Liver (tissue), 9 donors: ENCODE data around the gene SLC44A3. TPM values are rescaled to one million over a fixed set of nuclear protein-coding genes. Genes with fewer than 3 reads are reported as not detected.

Experiments
- DNase-seq: peaks from one replicate; pipeline ENCODE4 v3.0.0-alpha.2; 2017; ENCODE audit warnings: low spot score
- H3K27ac ChIP-seq, 2 donors: one replicate each; pipeline ENCODE4 v1.7.0; 2013; ENCODE audit warnings: inconsistent platforms in 2 of 2, low read length in 2 of 2, control low read depth in 1 of 2, low read depth in 1 of 2, mild to moderate bottlenecking in 1 of 2
- H3K27me3 ChIP-seq, 4 donors: one replicate each; pipeline versions ENCODE4 v1.6.1 to v1.7.0; 2013; ENCODE audit warnings: low read length in 3 of 4, inconsistent platforms in 1 of 4, mild to moderate bottlenecking in 1 of 4, moderate library complexity in 1 of 4; ENCODE audit not compliant: control insufficient read depth in 4 of 4, insufficient read depth in 4 of 4
- H3K36me3 ChIP-seq, 4 donors: one replicate each; pipeline versions ENCODE4 v1.6.1 to v1.7.0; 2013; ENCODE audit warnings: low read length in 3 of 4, mild to moderate bottlenecking in 3 of 4, low read depth in 1 of 4, moderate library complexity in 1 of 4; ENCODE audit not compliant: control insufficient read depth in 4 of 4, insufficient read depth in 3 of 4
- H3K4me1 ChIP-seq, 4 donors: one replicate each; pipeline versions ENCODE4 v1.6.1 to v1.7.0; 2013; ENCODE audit warnings: low read length in 3 of 4, mild to moderate bottlenecking in 3 of 4, moderate library complexity in 1 of 4; ENCODE audit not compliant: control insufficient read depth in 4 of 4, insufficient read depth in 4 of 4
- H3K4me3 ChIP-seq, 3 donors: one replicate each; pipeline versions ENCODE4 v1.6.1 to v1.7.0; 2013; ENCODE audit warnings: low read length in 3 of 3, control low read depth in 1 of 3, low read depth in 1 of 3, mild to moderate bottlenecking in 1 of 3
- H3K9ac ChIP-seq, 2 donors: one replicate each; pipeline ENCODE4 v1.7.0; 2013; ENCODE audit warnings: low read length in 2 of 2, mild to moderate bottlenecking in 2 of 2, moderate library complexity in 2 of 2, control low read depth in 1 of 2, low read depth in 1 of 2
- H3K9me3 ChIP-seq, 4 donors: one replicate each; pipeline versions ENCODE4 v1.6.1 to v1.7.0; 2013; ENCODE audit warnings: low read length in 3 of 4; ENCODE audit not compliant: control insufficient read depth in 4 of 4
- CTCF ChIP-seq: fragments of 150-350 bp; IDR thresholded peaks from 2 replicates; pipeline ENCODE4 v1.5.1; 2017; ENCODE audit warnings: improper control_type of control experiment, low read depth, low read length; ENCODE audit not compliant: missing input control
- EGR1 ChIP-seq, 2 donors: IDR thresholded peaks; 2 replicates each; pipeline ENCODE4 v1.6.1; 2016 to 2018; ENCODE audit warnings: antibody characterized with exemption in 2 of 2, low read depth in 2 of 2
- FOXA1 ChIP-seq: IDR thresholded peaks from 2 replicates; pipeline ENCODE4 v1.6.1; 2016; ENCODE audit warnings: antibody characterized with exemption
- FOXA2 ChIP-seq: IDR thresholded peaks from 2 replicates; pipeline ENCODE4 v1.6.1; 2016; ENCODE audit warnings: antibody characterized with exemption
- GABPA ChIP-seq, 2 donors: IDR thresholded peaks in 1 of 2; conservative IDR thresholded peaks in 1 of 2; 2 replicates each; pipeline ENCODE4 v1.6.1; 2016; ENCODE audit warnings: antibody characterized with exemption in 2 of 2, mild to moderate bottlenecking in 1 of 2, moderate library complexity in 1 of 2
- HNF4A ChIP-seq, 2 donors: conservative IDR thresholded peaks; 2 replicates each; pipeline ENCODE4 v1.6.1; 2016; ENCODE audit warnings: antibody characterized with exemption in 2 of 2, mild to moderate bottlenecking in 2 of 2
- HNF4G ChIP-seq: IDR thresholded peaks from 2 replicates; pipeline ENCODE4 v1.6.1; 2016; ENCODE audit warnings: antibody characterized with exemption
- JUND ChIP-seq, 2 donors: IDR thresholded peaks; 2 replicates each; pipeline ENCODE4 v1.6.1; 2016; ENCODE audit warnings: antibody characterized with exemption in 2 of 2
- NR2F2 ChIP-seq: IDR thresholded peaks from 2 replicates; pipeline ENCODE4 v1.6.1; 2016; ENCODE audit warnings: antibody characterized with exemption
- RAD21 ChIP-seq, 2 donors: IDR thresholded peaks; 2 replicates each; pipeline ENCODE4 v1.6.1; 2016; ENCODE audit warnings: antibody characterized with exemption in 2 of 2, mild to moderate bottlenecking in 2 of 2
- REST ChIP-seq: IDR thresholded peaks from 2 replicates; pipeline ENCODE4 v1.6.1; 2016; ENCODE audit warnings: antibody characterized with exemption, mild to moderate bottlenecking
- RXRA ChIP-seq, 2 donors: IDR thresholded peaks; 2 replicates each; pipeline ENCODE4 v1.6.1; 2017 to 2018; ENCODE audit warnings: antibody characterized with exemption in 2 of 2, mild to moderate bottlenecking in 1 of 2
- SP1 ChIP-seq: IDR thresholded peaks from 2 replicates; pipeline ENCODE4 v1.6.1; 2018; ENCODE audit warnings: antibody characterized with exemption, mild to moderate bottlenecking
- TAF1 ChIP-seq: conservative IDR thresholded peaks from 2 replicates; pipeline ENCODE4 v1.6.1; 2016; ENCODE audit warnings: antibody characterized with exemption, mild to moderate bottlenecking
- YY1 ChIP-seq: IDR thresholded peaks from 2 replicates; pipeline ENCODE4 v1.6.1; 2016; ENCODE audit warnings: antibody characterized with exemption, mild to moderate bottlenecking
- WGBS: extraction: QIAGEN DNeasy Blood & Tissue Kit; methylation state at CpG from one replicate; pipeline ENCODE4 v1.1.7; 2013; 5-methylcytosine and 5-hydroxymethylcytosine counted together
- polyA plus RNA-seq, 2 donors: library from polyadenylated mRNA; stranded (reverse) in 1 of 2; unstranded in 1 of 2; fragments of 200-250 nt in 1 of 2; fragments of >200 nt in 1 of 2; fragmentation: Nextera tagmentation in 1 of 2; extraction: Ambion mirVana in 1 of 2; gene quantifications; one replicate each; pipeline versions ENCODE4 v1.2.1 to v1.2.3, GENCODE V29; 2013 to 2015
- total RNA-seq, 2 donors: library from RNA; depleted of rRNA; stranded (reverse); fragments of >200 nt; gene quantifications; one replicate each; pipeline ENCODE4 v1.2.3, GENCODE V29; 2014
- TF ChIP-seq, protein P1 (sequence below): IDR thresholded peaks from 2 replicates; pipeline ENCODE4 v1.6.1; 2016; ENCODE audit warnings: antibody characterized with exemption
- TF ChIP-seq, protein P2 (sequence below): IDR thresholded peaks from 2 replicates; pipeline ENCODE4 v1.6.1; 2016; ENCODE audit warnings: antibody characterized with exemption
- TF ChIP-seq, protein P3 (sequence below): IDR thresholded peaks from 2 replicates; pipeline ENCODE4 v1.6.1; 2016; ENCODE audit warnings: antibody characterized with exemption
- donor health status: healthy.
- donor health status: healthy.
- donor health status: healthy.
- donor health status: healthy.
- donor health status: healthy.

Gene SLC44A3
- total and polyA plus RNA-seq, 4 donors = 2.4 to 2.8 (median 2.7) TPM

- Histone ChIP-seq H3K4me3 (no peak overlapping the region), H3K9me3 (peaks cover 0 to 5% (median 0%) of the 10 kb centered on the region in 4 donors), H3K4me1 (peaks cover 0 to 1% (median 0%) of the 10 kb centered on the region in 4 donors), H3K36me3 (no peaks in the 10 kb centered on the region), H3K27me3 (no peaks in the 10 kb centered on the region), H3K9ac (no peak overlapping the region), H3K27ac (no peak overlapping the region)
- no peak for DNase-seq
- 74% methylated on average over 3 of the region's 3 CpGs for WGBS
- no peak for TF ChIP-seq FOXA2
- no peak for TF ChIP-seq TAF1
- no peak for TF ChIP-seq RXRA (IDR thresholded peaks at IDR 0.05)
- TF ChIP-seq, protein P1, sequence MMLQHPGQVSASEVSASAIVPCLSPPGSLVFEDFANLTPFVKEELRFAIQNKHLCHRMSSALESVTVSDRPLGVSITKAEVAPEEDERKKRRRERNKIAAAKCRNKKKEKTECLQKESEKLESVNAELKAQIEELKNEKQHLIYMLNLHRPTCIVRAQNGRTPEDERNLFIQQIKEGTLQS = no peak
- TF ChIP-seq JUND (IDR thresholded peaks at IDR 0.05) = no peak
- TF ChIP-seq, protein P2, sequence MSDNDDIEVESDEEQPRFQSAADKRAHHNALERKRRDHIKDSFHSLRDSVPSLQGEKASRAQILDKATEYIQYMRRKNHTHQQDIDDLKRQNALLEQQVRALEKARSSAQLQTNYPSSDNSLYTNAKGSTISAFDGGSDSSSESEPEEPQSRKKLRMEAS = no peak
Observed at GRCh38 chr1:94808669-94809068, 11.5 kb upstream of the SLC44A3 start.

GRCh38 chr1:94812985-94813384 lies 7.2 kb upstream of the SLC44A3 start:
- 64% methylated on average over 4 of the region's 4 CpGs for WGBS
- H3K36me3 ChIP-seq = no peaks in the 10 kb centered on the region
- DNase-seq = no peak
- no peak for TF ChIP-seq RXRA (IDR thresholded peaks at IDR 0.05)
- no peak for TF ChIP-seq CTCF
- no peak for TF ChIP-seq NR2F2
- TF ChIP-seq EGR1 (IDR thresholded peaks at IDR 0.05; ENCODE audit: low read depth in 2 of 2) = no peak
- no peak for TF ChIP-seq REST
- TF ChIP-seq SP1 = no peak
- TF ChIP-seq GABPA (IDR thresholded peaks at IDR 0.05 in 1 of 2, conservative IDR thresholded peaks at IDR 0.05 in 1 of 2) = no peak
- TF ChIP-seq FOXA2 = no peak
- TF ChIP-seq JUND (IDR thresholded peaks at IDR 0.05) = no peak
- TF ChIP-seq HNF4G = no peak
- TF ChIP-seq, protein P1 = no peak
- TF ChIP-seq, protein P3, sequence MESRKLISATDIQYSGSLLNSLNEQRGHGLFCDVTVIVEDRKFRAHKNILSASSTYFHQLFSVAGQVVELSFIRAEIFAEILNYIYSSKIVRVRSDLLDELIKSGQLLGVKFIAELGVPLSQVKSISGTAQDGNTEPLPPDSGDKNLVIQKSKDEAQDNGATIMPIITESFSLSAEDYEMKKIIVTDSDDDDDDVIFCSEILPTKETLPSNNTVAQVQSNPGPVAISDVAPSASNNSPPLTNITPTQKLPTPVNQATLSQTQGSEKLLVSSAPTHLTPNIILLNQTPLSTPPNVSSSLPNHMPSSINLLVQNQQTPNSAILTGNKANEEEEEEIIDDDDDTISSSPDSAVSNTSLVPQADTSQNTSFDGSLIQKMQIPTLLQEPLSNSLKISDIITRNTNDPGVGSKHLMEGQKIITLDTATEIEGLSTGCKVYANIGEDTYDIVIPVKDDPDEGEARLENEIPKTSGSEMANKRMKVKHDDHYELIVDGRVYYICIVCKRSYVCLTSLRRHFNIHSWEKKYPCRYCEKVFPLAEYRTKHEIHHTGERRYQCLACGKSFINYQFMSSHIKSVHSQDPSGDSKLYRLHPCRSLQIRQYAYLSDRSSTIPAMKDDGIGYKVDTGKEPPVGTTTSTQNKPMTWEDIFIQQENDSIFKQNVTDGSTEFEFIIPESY = no peak
- no peak for TF ChIP-seq TAF1
- no peak for TF ChIP-seq HNF4A (conservative IDR thresholded peaks at IDR 0.05)
- no peak for TF ChIP-seq RAD21 (IDR thresholded peaks at IDR 0.05)
- no peak for TF ChIP-seq FOXA1
- TF ChIP-seq, protein P2 = no peak
- no peak for TF ChIP-seq YY1
- H3K9me3 ChIP-seq = peaks cover 0 to 5% (median 0%) of the 10 kb centered on the region in 4 donors
- no peak overlapping the region for H3K9ac ChIP-seq
- H3K4me1 ChIP-seq = no peaks in the 10 kb centered on the region
- no peaks in the 10 kb centered on the region for H3K27me3 ChIP-seq
- H3K27ac ChIP-seq = no peak overlapping the region
- no peak overlapping the region for H3K4me3 ChIP-seq
